HEK293 (cell line): ENCODE results near the gene COPA.

Experiments
- CTCF ChIA-PET: fragments of 350-600 bp; formaldehyde crosslinking; extraction: SDS; loops from one replicate; lab custom pipeline; 2021; ENCODE audit warnings: antibody characterized with exemption; lab: Yijun Ruan, JAX
- POLR2A ChIA-PET: fragments of 300-600 bp; formaldehyde crosslinking; extraction: SDS; loops from one replicate; lab custom pipeline; 2020; ENCODE audit warnings: antibody characterized with exemption, inconsistent platforms; lab: Yijun Ruan, JAX
- H3K27ac ChIP-seq: fragments of 200-500 bp; sonication (Bioruptor generic); 2 replicates; pipeline ENCODE4 v1.5.1; 2014; ENCODE audit warnings: low read depth, low read length, control low read depth, inconsistent platforms; ENCODE audit errors: extremely low read depth
- H3K36me3 ChIP-seq, 2 experiments: fragments of 200-500 bp in 1 of 2; sonication (Bioruptor generic) in 1 of 2; 1 replicate in 1 of 2; 2 replicates in 1 of 2; pipeline ENCODE4 v1.5.1; 2014 to 2017; ENCODE audit warnings: inconsistent platforms in 2 of 2, low read length in 2 of 2; ENCODE audit not compliant: control insufficient read depth in 2 of 2, insufficient read depth in 1 of 2
- H3K4me1 ChIP-seq: fragments of 200-500 bp; sonication (Bioruptor generic); 2 replicates; pipeline ENCODE4 v1.5.1; 2014; ENCODE audit warnings: mild to moderate bottlenecking, low read length, inconsistent platforms; ENCODE audit not compliant: control insufficient read depth, insufficient read depth
- H3K4me3 ChIP-seq: 2 replicates; pipeline ENCODE4 v1.5.1; 2011; ENCODE audit warnings: low read depth, mild to moderate bottlenecking, control low read depth, low read length, moderate library complexity
- H3K9me3 ChIP-seq: fragments of 200-500 bp; sonication (Bioruptor generic); 2 replicates; pipeline ENCODE4 v1.5.1; 2014; ENCODE audit warnings: low read depth, low read length, inconsistent platforms; ENCODE audit not compliant: control insufficient read depth, insufficient read depth
- BCL6B ChIP-seq: fragments of 450-650 bp; formaldehyde crosslinking; IDR thresholded peaks from 2 replicates; pipeline ENCODE4 v1.5.1; 2017; ENCODE audit warnings: missing biosample characterization, missing genetic modification characterization
- FEZF1 ChIP-seq: fragments of 450-650 bp; formaldehyde crosslinking; IDR thresholded peaks from 2 replicates; pipeline ENCODE4 v1.5.1; 2016; ENCODE audit warnings: missing biosample characterization, missing genetic modification characterization
- OSR2 ChIP-seq: fragments of 450-650 bp; formaldehyde crosslinking; IDR thresholded peaks from 2 replicates; pipeline ENCODE4 v1.5.1; 2016; ENCODE audit warnings: missing biosample characterization, missing genetic modification characterization
- YY1 ChIP-seq: fragments of 450-650 bp; formaldehyde crosslinking; IDR thresholded peaks from 2 replicates; pipeline ENCODE4 v1.5.1; 2018; ENCODE audit warnings: missing biosample characterization, missing genetic modification characterization
- ZBTB8A ChIP-seq: fragments of 450-650 bp; formaldehyde crosslinking; IDR thresholded peaks from 2 replicates; pipeline ENCODE4 v1.5.1; 2016; ENCODE audit warnings: missing biosample characterization, missing genetic modification characterization
- ZNF132 ChIP-seq: fragments of 450-650 bp; formaldehyde crosslinking; IDR thresholded peaks from 2 replicates; pipeline ENCODE4 v1.5.1; 2017; ENCODE audit warnings: missing biosample characterization, missing genetic modification characterization, borderline replicate concordance
- ZNF184 ChIP-seq: fragments of 450-650 bp; IDR thresholded peaks from 2 replicates; pipeline ENCODE4 v1.5.1; 2018; ENCODE audit warnings: missing biosample characterization, mild to moderate bottlenecking, missing genetic modification characterization
- ZNF202 ChIP-seq: fragments of 450-650 bp; formaldehyde crosslinking; IDR thresholded peaks from 2 replicates; pipeline ENCODE4 v1.5.1; 2016; ENCODE audit warnings: missing biosample characterization, missing genetic modification characterization, borderline replicate concordance
- ZNF626 ChIP-seq: fragments of 450-650 bp; sonication (Bioruptor Pico); formaldehyde crosslinking; IDR thresholded peaks from 2 replicates; pipeline ENCODE4 v1.5.1; 2018; ENCODE audit warnings: missing biosample characterization, missing genetic modification characterization, inconsistent platforms
- ZNF664 ChIP-seq: fragments of 450-650 bp; formaldehyde crosslinking; IDR thresholded peaks from 2 replicates; pipeline ENCODE4 v1.5.1; 2016; ENCODE audit warnings: missing biosample characterization, missing genetic modification characterization
- ZNF785 ChIP-seq: fragments of 450-650 bp; formaldehyde crosslinking; IDR thresholded peaks from 2 replicates; pipeline ENCODE4 v1.5.1; 2016; ENCODE audit warnings: missing biosample characterization, missing genetic modification characterization
- ZNF792 ChIP-seq: fragments of 450-650 bp; formaldehyde crosslinking; IDR thresholded peaks from 2 replicates; pipeline ENCODE4 v1.5.1; 2016; ENCODE audit warnings: missing biosample characterization, missing genetic modification characterization
- ZNF843 ChIP-seq: fragments of 450-650 bp; formaldehyde crosslinking; IDR thresholded peaks from 2 replicates; pipeline ENCODE4 v1.5.1; 2016; ENCODE audit warnings: missing biosample characterization, missing genetic modification characterization
- TF ChIP-seq, protein P1 (sequence below): fragments of 450-650 bp; formaldehyde crosslinking; IDR thresholded peaks from 2 replicates; pipeline ENCODE4 v1.5.1; 2016; ENCODE audit warnings: missing biosample characterization, missing genetic modification characterization
- TF ChIP-seq, protein P2 (sequence below): fragments of 450-650 bp; formaldehyde crosslinking; IDR thresholded peaks from 2 replicates; pipeline ENCODE4 v1.5.1; 2016; ENCODE audit warnings: missing biosample characterization, missing genetic modification characterization
- TF ChIP-seq, protein P3 (sequence below): fragments of 450-650 bp; formaldehyde crosslinking; IDR thresholded peaks from 2 replicates; pipeline ENCODE4 v1.5.1; 2016; ENCODE audit warnings: missing biosample characterization, missing genetic modification characterization

The COPA gene

GRCh38 chr1:160256396-160257046 is 86.5 kb downstream of the COPA start (continued):
- TF ChIP-seq, protein P1, sequence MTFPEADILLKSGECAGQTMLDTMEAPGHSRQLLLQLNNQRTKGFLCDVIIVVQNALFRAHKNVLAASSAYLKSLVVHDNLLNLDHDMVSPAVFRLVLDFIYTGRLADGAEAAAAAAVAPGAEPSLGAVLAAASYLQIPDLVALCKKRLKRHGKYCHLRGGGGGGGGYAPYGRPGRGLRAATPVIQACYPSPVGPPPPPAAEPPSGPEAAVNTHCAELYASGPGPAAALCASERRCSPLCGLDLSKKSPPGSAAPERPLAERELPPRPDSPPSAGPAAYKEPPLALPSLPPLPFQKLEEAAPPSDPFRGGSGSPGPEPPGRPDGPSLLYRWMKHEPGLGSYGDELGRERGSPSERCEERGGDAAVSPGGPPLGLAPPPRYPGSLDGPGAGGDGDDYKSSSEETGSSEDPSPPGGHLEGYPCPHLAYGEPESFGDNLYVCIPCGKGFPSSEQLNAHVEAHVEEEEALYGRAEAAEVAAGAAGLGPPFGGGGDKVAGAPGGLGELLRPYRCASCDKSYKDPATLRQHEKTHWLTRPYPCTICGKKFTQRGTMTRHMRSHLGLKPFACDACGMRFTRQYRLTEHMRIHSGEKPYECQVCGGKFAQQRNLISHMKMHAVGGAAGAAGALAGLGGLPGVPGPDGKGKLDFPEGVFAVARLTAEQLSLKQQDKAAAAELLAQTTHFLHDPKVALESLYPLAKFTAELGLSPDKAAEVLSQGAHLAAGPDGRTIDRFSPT = peak; percentile 61
- TF ChIP-seq ZNF132 (tag by site-specific recombination) (no peak), ZNF202 (tag by site-specific recombination) (no peak), OSR2 (tag by site-specific recombination) (peak; percentile 81; the same call in 1 of the 2 replicates), ZNF626 (tag by site-specific recombination) (no peak), FEZF1 (tag by site-specific recombination) (peak; percentile 17; the same call in 1 of the 2 replicates), ZNF664 (0 out of 2 replicates have a peak, but pooled peaks have one; percentile 46), ZNF843 (peak; percentile 42; the same call in 1 of the 2 replicates)
- TF ChIP-seq, protein P2, sequence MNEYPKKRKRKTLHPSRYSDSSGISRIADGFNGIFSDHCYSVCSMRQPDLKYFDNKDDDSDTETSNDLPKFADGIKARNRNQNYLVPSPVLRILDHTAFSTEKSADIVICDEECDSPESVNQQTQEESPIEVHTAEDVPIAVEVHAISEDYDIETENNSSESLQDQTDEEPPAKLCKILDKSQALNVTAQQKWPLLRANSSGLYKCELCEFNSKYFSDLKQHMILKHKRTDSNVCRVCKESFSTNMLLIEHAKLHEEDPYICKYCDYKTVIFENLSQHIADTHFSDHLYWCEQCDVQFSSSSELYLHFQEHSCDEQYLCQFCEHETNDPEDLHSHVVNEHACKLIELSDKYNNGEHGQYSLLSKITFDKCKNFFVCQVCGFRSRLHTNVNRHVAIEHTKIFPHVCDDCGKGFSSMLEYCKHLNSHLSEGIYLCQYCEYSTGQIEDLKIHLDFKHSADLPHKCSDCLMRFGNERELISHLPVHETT (tag by site-specific recombination) = no peak

- no peaks in the 10 kb centered on the region for H3K9me3 ChIP-seq
- H3K27ac ChIP-seq = no peak overlapping the region
- TF ChIP-seq ZBTB8A (tag by site-specific recombination) (no peak), ZNF184 (no peak), YY1 (tag by site-specific recombination) (no peak), BCL6B (tag by site-specific recombination) (no peak), ZNF792 (no peak), ZNF785 (tag by site-specific recombination) (no peak)
- TF ChIP-seq, protein P3, sequence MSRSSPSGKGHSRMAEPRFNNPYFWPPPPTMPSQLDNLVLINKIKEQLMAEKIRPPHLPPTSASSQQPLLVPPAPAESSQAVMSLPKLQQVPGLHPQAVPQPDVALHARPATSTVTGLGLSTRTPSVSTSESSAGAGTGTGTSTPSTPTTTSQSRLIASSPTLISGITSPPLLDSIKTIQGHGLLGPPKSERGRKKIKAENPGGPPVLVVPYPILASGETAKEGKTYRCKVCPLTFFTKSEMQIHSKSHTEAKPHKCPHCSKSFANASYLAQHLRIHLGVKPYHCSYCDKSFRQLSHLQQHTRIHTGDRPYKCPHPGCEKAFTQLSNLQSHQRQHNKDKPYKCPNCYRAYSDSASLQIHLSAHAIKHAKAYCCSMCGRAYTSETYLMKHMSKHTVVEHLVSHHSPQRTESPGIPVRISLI (tag by site-specific recombination) = peak; percentile 80; the same call in 1 of the 2 replicates
- H3K36me3 ChIP-seq = peaks cover 12 to 17% of the 10 kb centered on the region in 2 experiments
- POLR2A ChIA-PET = no interaction called here
- CTCF ChIA-PET = interaction anchor here (0.6 to 1.3 kb wide), 4 partner anchors 37 to 170 kb away, joined by 3 to 7 read pairs (median 4); no protein-coding TSS in a partner anchor
- no peak overlapping the region for H3K4me3 ChIP-seq
- peaks cover 34% of the 10 kb centered on the region for H3K4me1 ChIP-seq
Observed at GRCh38 chr1:160255781-160256300, 87.2 kb downstream of the COPA start.
